Activated CD8-positive, alpha-beta memory T cell treated with anti-CD3 and anti-CD28 coated beads, Interleukin-2, amount 10 ng/mL, durations not matched to agents 7 days and 5 days (primary cell): ENCODE measurements around the gene ANXA11. TPM values are rescaled to one million over a fixed set of nuclear protein-coding genes. Genes with fewer than 3 reads are reported as not detected.

Source experiments
- ATAC-seq: fragments of 150-1000 bp; cut with Tn5 transposase; one replicate; pipeline ENCODE4 v1.10.0; 2021; ENCODE audit warnings: moderate library complexity
- CTCF ChIA-PET: fragments of 350-600 bp; sonication (Branson Sonifier 250); formaldehyde crosslinking; loops from one replicate; lab custom pipeline; 2021; ENCODE audit warnings: antibody characterized with exemption; lab: Charles Lee
- DNase-seq: peaks from one replicate; pipeline ENCODE4 v3.0.0-alpha.2; 2020
- H3K27ac Mint-ChIP-seq: one replicate; pipeline ENCODE4 v1.8.0; 2021; ENCODE audit warnings: mild to moderate bottlenecking, mixed read lengths
- H3K27me3 Mint-ChIP-seq: one replicate; pipeline ENCODE4 v1.8.0; 2021; ENCODE audit warnings: mixed read lengths
- H3K36me3 Mint-ChIP-seq: one replicate; pipeline ENCODE4 v1.8.0; 2021; ENCODE audit warnings: mild to moderate bottlenecking, mixed read lengths
- H3K4me1 Mint-ChIP-seq: one replicate; pipeline ENCODE4 v1.8.0; 2021; ENCODE audit warnings: mixed read lengths
- H3K4me3 Mint-ChIP-seq: one replicate; pipeline ENCODE4 v1.8.0; 2021; ENCODE audit warnings: mild to moderate bottlenecking, moderate library complexity, mixed read lengths
- H3K9me3 Mint-ChIP-seq: one replicate; pipeline ENCODE4 v1.8.0; 2022; ENCODE audit warnings: low read depth, mixed read lengths
- total RNA-seq, 2 experiments: library from RNA; stranded (reverse); gene quantifications; one replicate each; pipeline ENCODE4 v1.2.3, GENCODE V29; 2021

ANXA11 gene
- total RNA-seq, 2 experiments from 2014 or later: 251 to 288 TPM

DNA sequence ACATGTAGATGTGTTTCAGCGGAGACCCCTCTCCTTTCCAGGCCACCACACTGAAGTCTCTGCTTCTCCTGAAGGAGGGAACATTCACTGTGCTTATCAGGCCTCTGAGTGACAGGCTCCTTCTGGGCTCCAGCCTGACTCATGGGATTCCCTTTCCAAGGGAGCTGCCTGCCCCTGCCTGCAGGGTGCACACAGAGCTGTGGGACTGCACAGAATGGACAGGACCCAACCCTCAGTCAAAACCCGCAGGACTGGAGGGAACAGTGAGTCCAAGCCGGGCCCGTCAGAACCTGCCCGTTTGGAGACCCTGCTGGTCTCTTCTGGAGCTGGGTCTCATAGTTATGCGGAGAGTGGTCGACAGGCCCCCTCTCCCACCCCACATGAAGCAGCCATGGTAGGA, 40.2 kb downstream of the ANXA11 start:
- Mint-ChIP-seq H3K4me3 (no peak overlapping the region), H3K4me1 (peaks cover 6% of the 10 kb centered on the region), H3K36me3 (peaks cover 30% of the 10 kb centered on the region), H3K27me3 (no peaks in the 10 kb centered on the region), H3K9me3 (no peaks in the 10 kb centered on the region), H3K27ac (no peak overlapping the region)
- CTCF ChIA-PET: no interaction called here
- ATAC-seq (no peak), DNase-seq (no peak)

- H3K27ac Mint-ChIP-seq: no peak overlapping the region
- DNase-seq (no peak), ATAC-seq (no peak)
- H3K4me3 Mint-ChIP-seq: no peak overlapping the region
- peaks cover 33% of the 10 kb centered on the region for H3K36me3 Mint-ChIP-seq
- no peaks in the 10 kb centered on the region for H3K9me3 Mint-ChIP-seq
- CTCF ChIA-PET: no interaction called here
- H3K4me1 Mint-ChIP-seq: peaks cover 11% of the 10 kb centered on the region
- no peaks in the 10 kb centered on the region for H3K27me3 Mint-ChIP-seq
Observed at GRCh38 chr10:80164596-80164995, 40.7 kb downstream of the ANXA11 start.

- peaks cover 39% of the 10 kb centered on the region for H3K36me3 Mint-ChIP-seq
- ATAC-seq (no peak), DNase-seq (no peak)
- H3K9me3 Mint-ChIP-seq: no peaks in the 10 kb centered on the region
- CTCF ChIA-PET: no interaction called here
- H3K4me1 Mint-ChIP-seq: peaks cover 19% of the 10 kb centered on the region
- H3K4me3 Mint-ChIP-seq: no peak overlapping the region
- H3K27me3 Mint-ChIP-seq: no peaks in the 10 kb centered on the region
- H3K27ac Mint-ChIP-seq: no peak overlapping the region
Observed at GRCh38 chr10:80163741-80164341, 41.5 kb downstream of the ANXA11 start.

DNA sequence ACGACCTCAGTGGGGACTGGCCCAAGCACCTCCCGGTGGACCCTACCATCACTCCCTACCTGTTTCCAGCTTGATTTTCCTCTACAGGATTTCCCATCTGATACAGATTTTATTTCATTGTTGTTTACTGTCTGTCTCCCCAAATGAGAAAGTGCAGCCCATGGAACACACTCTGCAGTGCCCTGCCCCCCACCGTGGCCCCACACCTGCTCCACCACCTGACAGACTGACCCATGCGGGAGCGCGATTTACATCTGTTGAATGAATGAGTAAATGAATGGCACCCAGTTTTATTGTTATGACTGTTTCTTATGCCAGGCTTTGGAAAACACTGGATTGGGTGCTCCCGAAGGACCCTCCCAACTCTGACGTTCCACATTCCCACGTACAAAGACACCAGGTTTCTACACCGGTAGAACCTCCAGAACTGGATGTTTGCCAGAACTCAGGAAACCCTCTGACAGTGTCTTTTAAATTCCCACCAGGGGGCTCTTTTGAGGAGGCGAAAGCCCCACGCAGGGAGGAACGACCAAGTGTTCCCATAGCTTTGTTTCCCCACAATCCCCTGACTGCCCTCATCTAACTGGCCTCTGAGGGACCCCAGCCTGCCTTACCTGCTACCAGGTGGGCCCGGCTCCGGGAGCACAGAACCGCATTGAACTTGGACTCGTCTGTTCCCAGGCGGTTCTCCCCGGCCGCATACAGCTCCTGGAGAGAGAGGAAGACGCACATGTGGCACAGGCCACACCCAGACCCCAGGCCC, 43.8 kb downstream of the ANXA11 start:
- peaks cover 23% of the 10 kb centered on the region for H3K4me1 Mint-ChIP-seq
- H3K9me3 Mint-ChIP-seq: no peaks in the 10 kb centered on the region
- H3K36me3 Mint-ChIP-seq: peaks cover 61% of the 10 kb centered on the region
- H3K4me3 Mint-ChIP-seq: no peak overlapping the region
- no peak overlapping the region for H3K27ac Mint-ChIP-seq
- DNase-seq: no peak
- ATAC-seq: no peak
- H3K27me3 Mint-ChIP-seq: no peaks in the 10 kb centered on the region
- CTCF ChIA-PET: interaction anchor here (1.0 to 1.3 kb wide), 2 partner anchors 18 kb away, joined by 3 to 4 read pairs; no protein-coding TSS in a partner anchor

DNA sequence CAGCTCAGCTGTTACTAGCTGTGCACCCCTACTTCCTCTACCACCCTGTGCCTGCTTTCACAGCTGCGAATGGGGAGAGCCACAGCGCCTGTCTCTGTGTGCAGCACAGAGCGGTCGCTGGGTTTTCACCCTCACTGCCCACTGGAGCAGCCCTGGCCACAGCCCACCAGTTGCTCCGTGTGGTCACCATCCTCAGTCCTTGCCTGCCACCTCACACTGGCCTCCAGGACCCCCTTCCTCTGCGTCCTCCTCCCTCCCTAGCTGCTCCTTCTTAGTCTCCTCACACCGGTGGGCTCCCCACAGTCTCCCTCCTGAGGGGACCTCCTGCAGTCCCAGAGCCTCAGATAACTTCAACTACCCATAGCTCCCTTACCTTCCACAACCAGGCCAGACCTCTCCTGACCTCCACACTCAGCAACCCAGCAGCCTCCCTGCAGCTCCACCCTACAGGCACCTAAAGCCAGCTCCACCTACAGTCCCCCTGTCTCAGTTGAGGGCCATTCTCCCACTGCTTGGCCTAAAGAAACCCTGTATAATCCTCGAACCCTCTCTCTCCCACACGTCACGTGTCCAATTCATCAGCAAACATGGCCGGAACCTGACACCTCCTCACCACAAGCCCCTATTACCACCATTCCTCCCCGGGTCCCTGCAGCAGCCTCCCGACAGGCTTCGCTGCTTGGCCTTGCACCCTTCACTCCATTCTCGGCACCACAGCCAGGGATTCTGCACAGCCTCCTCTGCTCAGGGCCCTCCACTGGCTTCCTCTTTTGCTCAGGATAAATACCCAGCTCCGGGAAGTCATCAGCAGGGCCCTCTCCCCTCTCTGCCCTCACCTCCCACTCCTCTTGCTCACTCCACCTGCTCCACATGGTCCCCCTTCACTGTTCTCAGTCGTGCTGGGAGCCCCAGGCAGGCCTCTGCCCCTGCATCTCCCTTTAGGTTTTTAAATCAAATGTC, 44.7 kb downstream of the ANXA11 start:
- H3K36me3 Mint-ChIP-seq: peaks cover 63% of the 10 kb centered on the region
- H3K27ac Mint-ChIP-seq: peak overlapping the region; percentile 20
- DNase-seq (no peak), ATAC-seq (no peak)
- H3K9me3 Mint-ChIP-seq: no peaks in the 10 kb centered on the region
- H3K4me3 Mint-ChIP-seq: no peak overlapping the region
- CTCF ChIA-PET: interaction anchor here (1.0 to 1.1 kb wide), 5 partner anchors 10 to 62 kb away, joined by 3 to 4 read pairs (median 4); no protein-coding TSS in a partner anchor
- no peaks in the 10 kb centered on the region for H3K27me3 Mint-ChIP-seq
- peaks cover 24% of the 10 kb centered on the region for H3K4me1 Mint-ChIP-seq

DNA sequence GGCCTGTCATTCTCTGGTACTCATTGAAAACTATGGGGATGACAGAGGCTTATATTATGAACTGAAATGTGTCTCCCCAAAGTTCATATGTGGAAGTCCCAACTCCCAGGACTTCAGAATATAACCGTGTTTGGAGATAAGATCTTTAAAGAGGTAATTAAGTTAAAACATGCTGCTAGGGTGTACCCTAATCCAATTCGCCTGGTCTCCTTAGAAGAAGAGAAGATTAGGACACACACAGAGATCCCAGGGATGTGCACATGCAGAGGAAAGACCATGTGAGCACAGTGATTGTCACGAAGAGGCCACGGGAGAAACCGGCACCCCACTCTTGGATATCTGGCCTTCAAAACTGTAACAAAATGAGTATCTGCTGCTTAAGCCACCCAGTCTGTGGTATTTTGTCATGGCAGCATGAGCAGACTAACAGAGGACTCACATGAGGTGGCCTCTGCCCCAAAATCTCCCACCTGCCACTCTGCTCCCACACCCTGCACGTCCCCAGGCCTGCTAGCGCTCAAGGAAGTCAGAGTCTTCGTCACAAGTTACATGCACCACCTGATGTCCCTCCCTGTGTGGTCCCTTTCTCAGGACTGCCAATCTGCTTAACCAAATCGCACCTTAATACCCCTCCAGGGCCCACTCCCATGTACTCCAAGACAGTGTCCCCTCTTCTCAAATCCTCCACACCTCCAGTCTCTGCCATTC, 46.0 kb downstream of the ANXA11 start:
- CTCF ChIA-PET: interaction anchor here (1.1 to 1.3 kb wide), 3 partner anchors 8 to 44 kb away, joined by 3 to 4 read pairs (median 3); no protein-coding TSS in a partner anchor
- H3K27me3 Mint-ChIP-seq: no peaks in the 10 kb centered on the region
- peaks cover 24% of the 10 kb centered on the region for H3K4me1 Mint-ChIP-seq
- H3K27ac Mint-ChIP-seq: peak overlapping the region; percentile 55
- H3K9me3 Mint-ChIP-seq: no peaks in the 10 kb centered on the region
- H3K4me3 Mint-ChIP-seq: no peak overlapping the region
- H3K36me3 Mint-ChIP-seq: peaks cover 71% of the 10 kb centered on the region
- no peak for DNase-seq
- no peak for ATAC-seq

- ATAC-seq: peak; percentile 20
- H3K27me3 Mint-ChIP-seq: no peaks in the 10 kb centered on the region
- CTCF ChIA-PET: interaction anchor here (1.3 kb wide), 1 partner anchor 15 kb away, joined by 3 read pairs; no protein-coding TSS in a partner anchor
- peaks cover 24% of the 10 kb centered on the region for H3K4me1 Mint-ChIP-seq
- DNase-seq: no peak
- H3K27ac Mint-ChIP-seq: peak overlapping the region; percentile 37
- no peaks in the 10 kb centered on the region for H3K9me3 Mint-ChIP-seq
- H3K4me3 Mint-ChIP-seq: no peak overlapping the region
- peaks cover 72% of the 10 kb centered on the region for H3K36me3 Mint-ChIP-seq
Observed at GRCh38 chr10:80158598-80159127, 46.7 kb downstream of the ANXA11 start.

GRCh38 chr10:80158126-80158525, 47.2 kb downstream of the ANXA11 start:
- CTCF ChIA-PET: interaction anchor here (1.3 kb wide), 1 partner anchor 14 kb away, joined by 3 read pairs; no protein-coding TSS in a partner anchor
- ATAC-seq (no peak), DNase-seq (no peak)
- Mint-ChIP-seq H3K36me3 (peaks cover 73% of the 10 kb centered on the region), H3K9me3 (no peaks in the 10 kb centered on the region), H3K4me3 (no peak overlapping the region), H3K27ac (peak overlapping the region; percentile 6), H3K27me3 (no peaks in the 10 kb centered on the region), H3K4me1 (peaks cover 24% of the 10 kb centered on the region)

GRCh38 chr10:80157561-80157960, 47.8 kb downstream of the ANXA11 start:
- H3K36me3 Mint-ChIP-seq: peaks cover 74% of the 10 kb centered on the region
- no peak overlapping the region for H3K4me3 Mint-ChIP-seq
- CTCF ChIA-PET: interaction anchor here (0.6 kb wide), 1 partner anchor 14 kb away, joined by 3 read pairs; no protein-coding TSS in a partner anchor
- no peaks in the 10 kb centered on the region for H3K9me3 Mint-ChIP-seq
- H3K27ac Mint-ChIP-seq: no peak overlapping the region
- DNase-seq: no peak
- ATAC-seq: no peak
- peaks cover 24% of the 10 kb centered on the region for H3K4me1 Mint-ChIP-seq
- H3K27me3 Mint-ChIP-seq: no peaks in the 10 kb centered on the region

- Mint-ChIP-seq H3K4me1 (peaks cover 24% of the 10 kb centered on the region), H3K9me3 (no peaks in the 10 kb centered on the region), H3K27ac (no peak overlapping the region), H3K4me3 (no peak overlapping the region), H3K36me3 (peaks cover 80% of the 10 kb centered on the region), H3K27me3 (no peaks in the 10 kb centered on the region)
- ATAC-seq: no peak
- no peak for DNase-seq
- CTCF ChIA-PET: interaction anchor here (1.7 kb wide), 1 partner anchor 12 kb away, joined by 4 read pairs; no protein-coding TSS in a partner anchor
Observed at GRCh38 chr10:80156216-80156615, 49.1 kb downstream of the ANXA11 start.

GRCh38 chr10:80155696-80156215, 49.6 kb downstream of the ANXA11 start:
- ATAC-seq (no peak), DNase-seq (no peak)
- CTCF ChIA-PET: interaction anchor here (1.7 kb wide), 1 partner anchor 12 kb away, joined by 4 read pairs; no protein-coding TSS in a partner anchor
- Mint-ChIP-seq H3K4me1 (peaks cover 22% of the 10 kb centered on the region), H3K27me3 (no peaks in the 10 kb centered on the region), H3K9me3 (no peaks in the 10 kb centered on the region), H3K36me3 (peaks cover 82% of the 10 kb centered on the region), H3K27ac (no peak overlapping the region), H3K4me3 (no peak overlapping the region)
